ENCODE data around the gene FOXP3. TPM values are rescaled to one million over a fixed set of nuclear protein-coding genes. Genes with fewer than 3 reads are reported as not detected.

The FOXP3 gene
- total and polyA plus RNA-seq, 8 donors: 0.29 to 1.0 (median 0.50) TPM

GRCh38 chrX:49256268-49256995, 8.1 kb downstream of the FOXP3 start:
- no peak for DNase-seq
- no peaks in the 10 kb centered on the region for H3K4me1 ChIP-seq
- H3K27ac ChIP-seq: no peak overlapping the region
- H3K36me3 ChIP-seq: no peaks in the 10 kb centered on the region
- ATAC-seq: no peak
- no peaks in the 10 kb centered on the region for H3K9me3 ChIP-seq
- TF ChIP-seq CTCF (IDR thresholded peaks at IDR 0.05): no peak
- H3K27me3 ChIP-seq: no peaks in the 10 kb centered on the region
- no peak overlapping the region for H3K4me3 ChIP-seq
- intact Hi-C loops (cut with DNase I): no loop called here

GRCh38 chrX:49254639-49255038, 9.9 kb downstream of the FOXP3 start:
- no peaks in the 10 kb centered on the region for H3K9me3 ChIP-seq
- TF ChIP-seq CTCF (IDR thresholded peaks at IDR 0.05): no peak
- intact Hi-C loops (cut with DNase I): no loop called here
- no peak overlapping the region for H3K27ac ChIP-seq
- no peaks in the 10 kb centered on the region for H3K27me3 ChIP-seq
- no peaks in the 10 kb centered on the region for H3K4me1 ChIP-seq
- no peak for DNase-seq
- no peak overlapping the region for H3K4me3 ChIP-seq
- ATAC-seq: no peak
- peaks cover 0 to 11% of the 10 kb centered on the region in 2 donors for H3K36me3 ChIP-seq

- no peak for TF ChIP-seq CTCF (IDR thresholded peaks at IDR 0.05)
- Histone ChIP-seq H3K27ac (no peak overlapping the region), H3K27me3 (no peaks in the 10 kb centered on the region), H3K4me1 (no peaks in the 10 kb centered on the region), H3K36me3 (peaks cover 0 to 44% of the 10 kb centered on the region in 2 donors), H3K9me3 (no peaks in the 10 kb centered on the region), H3K4me3 (no peak overlapping the region)
- DNase-seq (no peak), ATAC-seq (no peak)
- intact Hi-C loops (cut with DNase I): no loop called here
These were observed 13.2 kb downstream of the FOXP3 start for GRCh38 chrX:49251325-49251724.

- ATAC-seq (no peak), DNase-seq (no peak)
- Histone ChIP-seq H3K4me3 (no peak overlapping the region), H3K9me3 (no peaks in the 10 kb centered on the region), H3K27ac (no peak overlapping the region), H3K4me1 (no peaks in the 10 kb centered on the region), H3K36me3 (peaks cover 0 to 48% of the 10 kb centered on the region in 2 donors), H3K27me3 (no peaks in the 10 kb centered on the region)
- TF ChIP-seq CTCF (IDR thresholded peaks at IDR 0.05): no peak
- intact Hi-C loops (cut with DNase I): no loop called here
These were observed 13.9 kb downstream of the FOXP3 start for GRCh38 chrX:49250578-49250977.

- Histone ChIP-seq H3K36me3 (peaks cover 0 to 52% of the 10 kb centered on the region in 2 donors), H3K4me1 (no peaks in the 10 kb centered on the region), H3K27me3 (no peaks in the 10 kb centered on the region), H3K4me3 (no peak overlapping the region), H3K27ac (no peak overlapping the region), H3K9me3 (no peaks in the 10 kb centered on the region)
- no peak for ATAC-seq
- DNase-seq: no peak
- intact Hi-C loops (cut with DNase I): no loop called here
- no peak for TF ChIP-seq CTCF (IDR thresholded peaks at IDR 0.05)
These were observed 14.4 kb downstream of the FOXP3 start for GRCh38 chrX:49250066-49250465.

All from left lung (tissue), 10 donors.